ENCODE measurements around the gene PUM1. TPM values are rescaled to one million over a fixed set of nuclear protein-coding genes. Genes with fewer than 3 reads are reported as not detected.
A peak's percentile ranks its signal among the peaks of the same experiment; 100 is the strongest.

Gene PUM1
- total RNA-seq, 1 donor from 2014 or later: 185 TPM

- Mint-ChIP-seq H3K27me3 (no peaks in the 10 kb centered on the region), H3K4me3 (no peak overlapping the region), H3K4me1 (ENCODE audit: unreplicated experiment) (peaks cover 31% of the 10 kb centered on the region), H3K9me3 (no peaks in the 10 kb centered on the region), H3K27ac (no peak overlapping the region), H3K36me3 (no peaks in the 10 kb centered on the region)
- no peak for DNase-seq (ENCODE audit: extremely low spot score, unreplicated experiment)
- no peak for TF ChIP-seq CTCF (conservative IDR thresholded peaks at IDR 0.05)
Measured at GRCh38 chr1:30889511-30889910, 176.0 kb downstream of the PUM1 start.

GRCh38 chr1:30888975-30889374 lies 176.5 kb downstream of the PUM1 start:
- Mint-ChIP-seq H3K4me1 (ENCODE audit: unreplicated experiment) (peaks cover 31% of the 10 kb centered on the region), H3K4me3 (no peak overlapping the region), H3K27me3 (no peaks in the 10 kb centered on the region), H3K27ac (no peak overlapping the region), H3K9me3 (no peaks in the 10 kb centered on the region), H3K36me3 (no peaks in the 10 kb centered on the region)
- no peak for DNase-seq (ENCODE audit: extremely low spot score, unreplicated experiment)
- TF ChIP-seq CTCF (conservative IDR thresholded peaks at IDR 0.05): no peak

GRCh38 chr1:30888391-30888790 lies 177.1 kb downstream of the PUM1 start:
- DNase-seq (ENCODE audit: extremely low spot score, unreplicated experiment): no peak
- no peak for TF ChIP-seq CTCF (conservative IDR thresholded peaks at IDR 0.05)
- H3K27me3 Mint-ChIP-seq: no peaks in the 10 kb centered on the region
- H3K36me3 Mint-ChIP-seq: no peaks in the 10 kb centered on the region
- H3K9me3 Mint-ChIP-seq: no peaks in the 10 kb centered on the region
- H3K27ac Mint-ChIP-seq: peak overlapping the region; percentile 55
- no peak overlapping the region for H3K4me3 Mint-ChIP-seq
- peaks cover 25% of the 10 kb centered on the region for H3K4me1 Mint-ChIP-seq (ENCODE audit: unreplicated experiment)

GRCh38 chr1:30887485-30888315 lies 177.8 kb downstream of the PUM1 start:
- TF ChIP-seq CTCF (conservative IDR thresholded peaks at IDR 0.05): no peak
- Mint-ChIP-seq H3K36me3 (no peaks in the 10 kb centered on the region), H3K9me3 (no peaks in the 10 kb centered on the region), H3K4me3 (no peak overlapping the region), H3K27ac (peak overlapping the region; percentile 46), H3K27me3 (no peaks in the 10 kb centered on the region), H3K4me1 (ENCODE audit: unreplicated experiment) (peaks cover 29% of the 10 kb centered on the region)
- no peak for DNase-seq (ENCODE audit: extremely low spot score, unreplicated experiment)

GRCh38 chr1:30886710-30887428 lies 178.6 kb downstream of the PUM1 start:
- Mint-ChIP-seq H3K4me1 (ENCODE audit: unreplicated experiment) (peaks cover 30% of the 10 kb centered on the region), H3K36me3 (no peaks in the 10 kb centered on the region), H3K4me3 (no peak overlapping the region), H3K27ac (peak overlapping the region; percentile 46), H3K27me3 (no peaks in the 10 kb centered on the region), H3K9me3 (no peaks in the 10 kb centered on the region)
- DNase-seq (ENCODE audit: extremely low spot score, unreplicated experiment): no peak
- no peak for TF ChIP-seq CTCF (conservative IDR thresholded peaks at IDR 0.05)
